Measurements from ENCODE around the gene BRINP3.

The BRINP3 gene

GRCh38 chr1:190322274-190322673 is 155.4 kb downstream of the BRINP3 start:
- DNase-seq = no peak

GRCh38 chr1:190320952-190321351 is 156.7 kb downstream of the BRINP3 start:
- DNase-seq = peak; percentile 20

GRCh38 chr1:190312763-190313162 is 164.9 kb downstream of the BRINP3 start:
- no peak for DNase-seq

DNA sequence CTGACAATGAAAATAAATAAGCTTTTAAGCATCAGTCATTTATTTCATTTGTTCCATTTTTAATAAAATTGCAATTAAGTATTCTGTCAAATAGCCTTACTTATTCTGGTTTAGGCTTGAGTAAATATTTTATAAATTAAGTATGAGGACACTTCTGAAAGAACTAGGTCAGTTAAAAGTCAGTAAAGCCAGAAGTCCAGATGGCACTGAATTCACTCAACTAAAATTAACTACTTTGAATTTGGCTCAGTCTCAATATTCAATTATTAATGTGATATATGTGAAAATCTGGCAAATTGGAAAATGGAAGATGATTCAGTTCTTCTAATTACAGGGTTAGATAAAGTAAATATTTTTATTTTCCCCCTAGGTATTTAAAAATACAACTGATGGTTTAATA is 174.2 kb downstream of the BRINP3 start:
- DNase-seq = no peak

DNA sequence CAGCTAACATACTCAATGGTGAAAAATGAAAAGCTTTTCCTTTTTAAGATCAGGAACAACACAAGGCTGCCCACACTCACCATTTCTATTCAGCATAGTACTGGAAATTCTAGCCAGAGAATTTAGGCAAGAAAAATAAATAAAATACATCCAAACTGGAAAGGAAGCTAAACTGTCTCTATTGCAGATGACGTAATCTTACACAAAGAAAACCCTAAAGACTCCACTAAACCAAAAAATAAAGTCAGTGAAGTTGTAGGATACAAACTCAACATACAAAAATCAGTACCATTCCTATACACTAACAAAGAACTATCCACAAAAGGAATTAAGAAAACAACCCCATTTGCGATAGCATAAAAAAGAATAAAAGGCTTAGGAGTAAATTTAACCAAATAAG is 181.2 kb downstream of the BRINP3 start:
- DNase-seq = no peak

DNA sequence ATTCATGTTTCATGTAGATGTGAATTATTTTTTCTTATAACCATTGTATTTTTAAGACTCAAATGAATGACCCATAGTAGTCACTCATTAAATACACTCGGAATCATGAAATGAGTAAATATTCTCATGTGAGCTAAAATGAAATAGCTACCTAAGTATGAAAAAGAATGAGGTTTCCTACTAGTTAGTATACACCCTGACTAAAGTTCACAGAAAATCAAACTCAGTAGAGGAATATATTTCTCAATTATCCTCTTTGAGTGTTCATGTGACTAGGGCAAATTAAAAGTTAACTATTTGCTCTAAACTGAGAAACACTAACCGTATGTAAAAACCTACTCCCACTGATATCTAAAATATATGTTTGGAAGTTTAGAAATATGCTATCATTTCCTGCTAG is 187.8 kb downstream of the BRINP3 start:
- DNase-seq = no peak

DNA sequence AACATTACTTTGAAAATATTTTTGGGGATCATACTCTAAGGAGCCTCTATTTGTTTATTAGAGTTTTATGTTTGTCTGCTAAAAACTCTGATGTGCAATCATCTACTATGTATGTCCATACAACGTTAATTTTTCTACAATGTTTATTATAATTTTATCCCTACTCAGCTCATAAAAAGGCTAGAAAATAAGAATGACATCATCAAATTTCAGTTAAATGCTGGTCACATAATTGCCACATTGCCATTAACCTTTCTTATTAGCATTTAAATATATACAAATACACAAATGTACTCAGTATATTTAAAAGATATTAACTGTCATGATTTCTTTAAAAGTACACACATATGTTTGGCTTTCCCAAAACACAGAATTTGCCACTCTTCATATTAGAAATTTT is 191.6 kb downstream of the BRINP3 start:
- DNase-seq = no peak

- DNase-seq = no peak
Observed at GRCh38 chr1:190277107-190277506, 200.6 kb downstream of the BRINP3 start.

DNA sequence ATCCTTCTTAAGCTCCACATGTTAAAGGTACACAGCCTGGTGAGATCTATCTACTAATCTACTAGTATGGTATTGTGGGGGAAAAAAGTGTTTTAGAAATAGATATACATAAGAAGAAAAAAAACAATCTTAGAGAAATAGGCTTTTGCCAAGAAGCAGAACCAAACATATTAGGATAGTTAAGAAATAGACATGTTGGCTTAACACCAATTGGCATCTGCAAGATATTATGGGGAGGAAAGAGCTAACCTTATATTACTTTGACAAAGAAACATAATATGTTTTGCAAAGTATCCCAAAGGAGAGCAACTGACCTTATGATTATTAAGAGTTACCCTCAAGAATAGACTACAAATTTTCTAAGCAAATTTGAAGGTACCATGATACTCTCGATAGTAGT is 202.9 kb downstream of the BRINP3 start:
- DNase-seq = no peak

- DNase-seq = no peak
Observed at GRCh38 chr1:190273161-190273560, 204.5 kb downstream of the BRINP3 start.

- no peak for DNase-seq
Observed at GRCh38 chr1:190262538-190262937, 215.1 kb downstream of the BRINP3 start.

DNA sequence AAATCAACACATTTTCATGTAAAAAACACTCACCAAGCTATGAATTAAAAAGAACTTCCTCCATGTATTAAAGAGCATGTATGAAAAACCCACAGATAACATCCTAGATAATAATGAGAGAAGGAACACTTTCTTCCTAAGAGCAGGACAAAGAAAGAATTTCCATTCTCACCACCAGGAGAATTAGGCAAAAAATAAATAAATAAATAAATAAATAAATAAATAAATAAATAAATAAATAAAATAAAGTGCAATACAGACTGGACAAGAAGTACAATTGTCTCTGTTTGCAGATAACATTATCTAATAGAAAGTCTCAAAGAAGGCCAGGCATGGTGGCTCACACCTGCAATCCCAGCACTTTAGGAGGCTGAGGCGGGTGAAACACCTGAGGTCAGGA is 218.2 kb downstream of the BRINP3 start:
- no peak for DNase-seq

DNA sequence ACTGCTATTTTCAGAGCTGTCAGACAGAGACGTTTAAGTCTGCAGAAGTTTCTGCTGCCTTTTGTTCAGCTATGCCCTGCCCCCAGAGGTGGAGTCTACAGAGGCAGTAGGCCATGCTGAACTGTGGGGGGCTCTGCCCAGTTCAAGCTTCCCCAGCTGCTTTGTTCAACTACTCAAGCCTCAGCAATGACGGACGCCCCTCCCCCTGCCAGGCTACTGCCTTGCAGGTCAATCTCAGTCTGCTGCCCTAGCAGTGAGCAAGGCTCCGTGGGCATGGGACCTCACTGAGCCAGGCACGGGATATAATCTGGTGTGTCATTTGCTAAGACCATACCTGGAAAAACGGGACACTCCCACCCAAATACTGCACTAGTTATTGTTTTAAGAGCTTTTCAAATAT is 219.7 kb downstream of the BRINP3 start:
- DNase-seq = no peak

DNA sequence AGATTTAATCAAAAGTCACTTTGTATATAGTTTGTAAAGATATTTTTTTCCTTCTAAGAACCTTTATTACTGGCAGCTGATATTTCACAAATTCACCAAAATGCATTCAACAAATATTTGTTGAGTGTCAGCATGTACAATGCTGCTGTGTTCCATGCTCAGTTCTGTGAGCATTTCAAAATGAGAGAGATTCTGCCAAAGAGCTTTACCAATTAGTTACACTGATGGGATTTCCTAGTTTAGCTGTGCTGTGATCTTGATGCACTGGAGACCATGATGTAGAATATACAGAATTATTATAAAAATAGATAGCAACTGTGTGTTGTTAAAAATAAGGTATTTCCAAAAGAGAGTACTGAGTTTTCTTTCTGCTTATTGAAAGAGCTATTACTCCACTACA is 225.6 kb downstream of the BRINP3 start:
- DNase-seq = no peak

DNA sequence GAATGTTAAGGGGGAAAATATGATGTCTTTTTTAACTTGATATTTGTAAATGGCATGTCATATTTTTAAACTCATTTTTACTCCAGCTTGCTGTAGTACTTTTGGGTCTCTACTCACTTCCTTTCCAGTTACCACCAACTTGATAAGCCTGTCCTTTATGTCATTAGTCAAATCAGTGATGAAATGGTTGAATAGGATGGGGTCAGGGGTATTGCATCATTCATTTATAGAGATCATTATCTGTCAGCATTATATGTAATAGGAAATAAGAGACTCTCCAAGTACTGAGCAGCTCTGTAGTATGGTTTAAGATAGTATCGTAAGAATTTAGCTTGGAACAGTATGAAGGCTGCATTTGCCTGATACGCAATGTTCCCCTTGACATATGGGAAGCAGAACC is 227.3 kb downstream of the BRINP3 start:
- no peak for DNase-seq

GRCh38 chr1:190244406-190244805 is 233.3 kb downstream of the BRINP3 start:
- DNase-seq = no peak

DNA sequence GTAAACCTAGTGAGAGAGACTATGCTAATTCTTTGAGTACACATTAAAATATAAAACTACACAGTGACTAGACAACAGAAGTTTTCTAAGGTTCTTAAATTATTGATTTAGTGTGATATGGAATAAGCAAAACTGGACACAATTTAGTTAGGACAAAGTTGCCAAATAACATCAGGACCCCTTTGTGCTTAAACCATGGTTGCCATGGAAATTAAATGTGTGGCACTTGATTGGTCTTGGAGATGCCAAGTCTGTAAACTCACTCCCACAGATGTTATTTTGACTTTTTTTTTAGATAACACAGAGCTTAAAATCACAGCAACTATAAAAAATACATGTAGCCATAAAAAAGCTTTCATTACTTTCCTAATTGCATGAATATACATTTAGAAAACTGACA is 234.6 kb downstream of the BRINP3 start:
- DNase-seq = no peak

- DNase-seq = no peak
Observed at GRCh38 chr1:190226006-190226405, 251.7 kb downstream of the BRINP3 start.

- DNase-seq = no peak
Observed at GRCh38 chr1:190212450-190212849, 265.2 kb downstream of the BRINP3 start.

DNA sequence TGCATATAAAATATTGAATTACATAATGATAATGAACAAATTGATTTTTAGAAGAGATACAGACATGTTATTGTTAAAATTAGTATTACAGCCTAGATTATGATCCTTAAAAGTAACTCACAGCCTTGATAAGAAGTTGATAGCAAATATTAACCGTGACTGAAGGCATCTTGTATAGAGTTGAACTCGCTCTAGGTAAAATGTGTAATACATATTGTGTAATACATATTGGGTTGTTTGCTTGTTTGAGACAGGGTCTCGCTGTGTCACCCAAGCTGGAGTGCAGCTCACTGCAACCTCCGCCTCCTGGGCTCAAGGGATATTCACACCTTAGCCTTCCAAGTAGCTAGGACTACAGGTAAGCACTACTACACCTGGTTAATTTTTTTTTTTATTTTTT is 269.9 kb downstream of the BRINP3 start:
- DNase-seq = no peak

DNA sequence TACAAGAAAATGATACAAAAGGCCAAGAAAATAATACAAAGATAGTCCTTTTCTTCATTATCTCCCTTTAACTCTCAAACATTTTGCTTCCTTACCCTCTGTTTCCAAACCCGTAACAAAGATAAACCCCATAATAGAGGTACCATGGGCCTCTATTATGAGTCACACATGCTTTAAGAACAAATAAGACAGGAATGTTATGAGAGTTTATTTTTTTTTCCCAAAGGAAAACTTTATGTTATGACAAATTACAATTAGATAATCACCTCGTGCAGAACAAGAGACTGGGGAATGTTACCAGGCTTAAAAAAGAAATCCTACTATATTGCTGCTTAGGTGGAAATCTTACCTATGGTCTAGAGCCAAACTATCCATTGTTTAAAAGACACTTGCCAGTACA is 272.0 kb downstream of the BRINP3 start:
- peak; percentile 6 for DNase-seq

DNA sequence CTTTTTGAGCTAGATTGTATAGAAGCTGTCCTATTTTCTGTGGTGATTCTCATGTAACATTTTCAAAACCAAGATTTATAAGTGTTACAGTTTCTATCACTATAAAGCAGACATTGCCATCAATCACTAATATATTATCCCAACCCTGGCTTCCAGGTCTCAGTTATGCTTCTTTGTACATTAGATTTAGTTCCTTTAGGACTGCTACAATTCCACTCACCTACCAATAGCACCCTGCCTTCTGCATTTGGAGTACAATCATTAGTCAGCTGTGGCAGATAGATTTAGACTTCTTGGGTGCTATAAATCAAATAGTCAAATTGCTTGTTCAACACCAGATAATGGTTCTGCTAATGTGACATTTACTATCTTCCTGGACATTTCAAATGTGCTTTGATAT is 281.6 kb downstream of the BRINP3 start:
- no peak for DNase-seq

DNA sequence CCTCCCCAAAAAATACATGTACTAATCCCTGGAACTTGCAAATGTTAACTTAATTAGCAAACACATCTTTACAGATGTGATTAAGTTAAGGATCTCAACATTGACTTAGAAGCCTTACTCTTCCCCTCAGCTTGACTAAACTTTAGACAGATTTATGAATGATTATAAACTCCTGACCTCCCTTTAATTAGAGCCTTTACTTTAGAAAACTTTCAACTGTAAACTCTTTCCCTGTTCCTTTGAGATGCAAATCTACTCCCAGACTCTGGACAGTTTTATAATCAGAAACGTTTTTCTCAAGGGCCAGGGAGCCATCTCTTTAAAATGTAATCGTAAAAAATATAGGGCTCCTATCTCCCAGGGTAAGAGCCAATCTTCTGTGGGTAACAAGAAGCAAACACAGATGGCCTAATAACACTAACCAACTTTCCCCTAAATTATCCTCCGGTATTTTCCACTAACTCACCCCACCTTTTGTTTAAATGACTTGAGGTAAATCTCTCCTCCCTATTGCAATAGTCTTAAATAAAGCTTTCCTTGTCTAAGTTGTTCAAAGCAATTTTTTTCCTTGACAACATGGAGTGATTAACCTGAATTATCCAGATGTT is 284.1 kb downstream of the BRINP3 start:
- no peak for DNase-seq

DNA sequence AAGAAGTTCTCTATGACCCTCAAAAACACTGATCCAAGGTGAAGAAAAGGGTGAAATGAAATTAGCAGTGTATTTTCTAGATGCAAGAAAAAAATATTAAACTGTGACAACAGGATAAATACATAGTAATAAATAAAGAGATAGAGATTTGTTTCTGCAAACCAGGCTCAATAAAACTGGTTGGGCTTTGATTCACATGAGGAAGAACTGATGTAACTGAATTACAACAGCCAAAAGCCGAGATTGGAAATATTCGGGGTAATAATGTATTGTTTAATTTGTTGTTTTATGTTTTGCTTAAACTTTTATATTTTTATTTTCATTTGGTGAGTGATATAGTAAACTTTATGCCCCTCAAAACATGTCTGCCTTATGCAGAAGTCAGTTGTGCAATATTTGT is 285.0 kb downstream of the BRINP3 start:
- DNase-seq = no peak

- DNase-seq = no peak
Observed at GRCh38 chr1:190183588-190183987, 294.1 kb downstream of the BRINP3 start.

GRCh38 chr1:190179817-190180216 is 297.8 kb downstream of the BRINP3 start:
- DNase-seq = no peak
